GM10248 (cell line): ENCODE data around the gene PHYKPL.

ENCODE experiments used
- CTCF ChIA-PET: fragments of 300-600 bp; sonication (Branson Sonifier 250); formaldehyde crosslinking; extraction: SDS; loops from one replicate; lab custom pipeline; 2021; ENCODE audit warnings: antibody characterized with exemption; lab: Yijun Ruan, JAX
- POLR2A ChIA-PET: fragments of 350-650 bp; sonication (Branson Sonifier 250); formaldehyde crosslinking; extraction: SDS; loops from one replicate; lab custom pipeline; 2020; ENCODE audit warnings: antibody characterized with exemption; lab: Yijun Ruan, JAX
- DNase-seq: peaks from one replicate; pipeline ENCODE4 v3.0.0; 2012; ENCODE audit errors: extremely low spot score
- CTCF ChIP-seq: IDR thresholded peaks from 2 replicates; pipeline ENCODE4 v1.5.1; 2012; ENCODE audit warnings: mild to moderate bottlenecking, low read depth; ENCODE audit errors: extremely low read depth, missing control alignments, control extremely low read depth

PHYKPL gene

GRCh38 chr5:178213003-178213461 is 19.6 kb downstream of the PHYKPL start:
- DNase-seq, result no peak
- CTCF ChIA-PET, result interaction anchor here (0.9 kb wide), 1 partner anchor 22 kb away, joined by 3 read pairs; no protein-coding TSS in a partner anchor
- POLR2A ChIA-PET, result interaction anchor here (0.6 to 5.1 kb wide), 3 partner anchors 9 to 1487 kb away, joined by 4 to 39 read pairs (median 5); partner anchors contain the start of gene HNRNPAB

GRCh38 chr5:178212241-178213002 is 20.2 kb downstream of the PHYKPL start:
- DNase-seq, result no peak
- TF ChIP-seq CTCF, result no peak
- ChIA-PET CTCF (no interaction called here), POLR2A (interaction anchor here (0.6 to 5.1 kb wide), 3 partner anchors 8 to 1488 kb away, joined by 4 to 39 read pairs (median 5); partner anchors contain the start of gene HNRNPAB)

More at GRCh38 chr5:178213003-178213461, 19.6 kb downstream of the PHYKPL start:
- no peak for TF ChIP-seq CTCF

- CTCF ChIA-PET, result no interaction called here
- no peak for TF ChIP-seq CTCF
- POLR2A ChIA-PET, result interaction anchor here (0.7 kb wide), 1 partner anchor 1760 kb away, joined by 3 read pairs; no protein-coding TSS in a partner anchor
- no peak for DNase-seq
These were observed 21.2 kb downstream of the PHYKPL start for GRCh38 chr5:178211095-178212048.

- ChIA-PET CTCF (interaction anchor here (0.7 kb wide), 1 partner anchor 26 kb away, joined by 3 read pairs; no protein-coding TSS in a partner anchor), POLR2A (interaction anchor here (0.7 kb wide), 1 partner anchor 1761 kb away, joined by 3 read pairs; no protein-coding TSS in a partner anchor)
- no peak for DNase-seq
- no peak for TF ChIP-seq CTCF
These were observed 21.9 kb downstream of the PHYKPL start for GRCh38 chr5:178210686-178211085.

GRCh38 chr5:178210073-178210535 is 22.5 kb downstream of the PHYKPL start:
- CTCF ChIA-PET, result interaction anchor here (0.7 kb wide), 1 partner anchor 26 kb away, joined by 3 read pairs; no protein-coding TSS in a partner anchor
- TF ChIP-seq CTCF, result no peak
- no peak for DNase-seq
- POLR2A ChIA-PET, result interaction anchor here (0.5 kb wide), 1 partner anchor 90 kb away, joined by 3 read pairs; no protein-coding TSS in a partner anchor
